Body of pancreas (tissue), 4 donors: ENCODE results near the gene OR8B4. TPM values are rescaled to one million over a fixed set of nuclear protein-coding genes. Genes with fewer than 3 reads are reported as not detected.
"Not testable (repeated sequence)": the region's sequence is repeated elsewhere in the genome, so short reads cannot be mapped to it uniquely, and the experiment has no call there.

ENCODE experiments used
- ATAC-seq: fragments of 150-250 bp; one replicate; pipeline ENCODE4 v1.9.1; 2016
- DNase-seq, 4 donors: peaks; one replicate each; pipeline ENCODE4 v3.0.0-alpha.2; 2019
- H3K27ac ChIP-seq, 4 donors: fragments of 200-600 bp; sonication (generic); 1 replicate in 3 of 4; 2 replicates in 1 of 4; pipeline versions ENCODE4 v1.5.1 to v1.6.1; 2016 to 2019; ENCODE audit warnings: mild to moderate bottlenecking in 1 of 4, mixed read lengths in 1 of 4, moderate library complexity in 1 of 4
- H3K27me3 ChIP-seq, 2 donors: fragments of 200-600 bp; sonication (generic); one replicate each; pipeline ENCODE4 v1.6.0; 2016; ENCODE audit warnings: mild to moderate bottlenecking in 1 of 2
- H3K36me3 ChIP-seq, 2 donors: fragments of 200-600 bp; sonication (generic); replicated peaks in 1 of 2; 2 replicates each; pipeline ENCODE4 v1.5.1; 2016; ENCODE audit warnings: low read depth in 2 of 2; ENCODE audit not compliant: insufficient read depth in 1 of 2
- H3K4me1 ChIP-seq: fragments of 200-600 bp; sonication (generic); one replicate; pipeline ENCODE4 v1.6.0; 2016
- H3K4me3 ChIP-seq, 2 donors: fragments of 200-600 bp; sonication (generic); 1 replicate in 1 of 2; 2 replicates in 1 of 2; pipeline ENCODE4 v1.5.1; 2016 to 2019
- H3K9me3 ChIP-seq, 3 donors: fragments of 200-600 bp; sonication (generic); 1 replicate in 2 of 3; 2 replicates in 1 of 3; pipeline ENCODE4 v1.5.1; 2016
- CTCF ChIP-seq, 7 experiments: fragments of 450-650 bp in 4 of 7; fragments of 200-600 bp in 3 of 7; sonication (generic) in 3 of 7; IDR thresholded peaks; one replicate each; pipeline ENCODE4 v1.5.1; 2016 to 2019; ENCODE audit warnings: antibody characterized with exemption in 7 of 7
- POLR2A ChIP-seq, 3 donors: fragments of 450-650 bp; IDR thresholded peaks; one replicate each; pipeline ENCODE4 v1.6.1; 2016; ENCODE audit warnings: antibody characterized with exemption in 3 of 3, mild to moderate bottlenecking in 2 of 3
- WGBS, 2 donors: methylation state at CpG; one replicate each; pipeline ENCODE4 v1.1.5; 2017; 5-methylcytosine and 5-hydroxymethylcytosine counted together
- intact Hi-C: fragments of 100-400 bp; cut with DNase I; formaldehyde crosslinking; loops from one replicate; pipeline ENCODE4 v1.15.1; 2023
- total RNA-seq, 2 donors: library from RNA; depleted of rRNA; stranded (reverse); fragments of >200 nt; gene quantifications; one replicate each; pipeline ENCODE4 v1.1.0, GENCODE V29; 2016

OR8B4 gene
- total RNA-seq, 2 donors from 2014 or later, result not detected

- peak; percentile 70 for ATAC-seq
- intact Hi-C loops, result no loop called here
- Histone ChIP-seq H3K4me1 (no peaks in the 10 kb centered on the region), H3K27ac (no peak overlapping the region), H3K27me3 (no peaks in the 10 kb centered on the region), H3K36me3 (no peaks in the 10 kb centered on the region), H3K9me3 (no peaks in the 10 kb centered on the region), H3K4me3 (no peak overlapping the region)
- peak; percentile 53 to 74 (median 65) for DNase-seq
- WGBS, 2 donors, result 30 to 33% methylated on average over 8 of the region's 8 CpGs
- TF ChIP-seq CTCF (IDR thresholded peaks at IDR 0.05) (peak; percentile 23 to 66 (median 44)), POLR2A (IDR thresholded peaks at IDR 0.05) (no peak)
Observed at GRCh38 chr11:124402326-124402922, 22.2 kb downstream of the OR8B4 start.

GRCh38 chr11:124398924-124399323, 25.7 kb downstream of the OR8B4 start, which contains the start of gene OR8B3:
OR8B3 (minus strand) TSS chr11:124399024; CDS start chr11:124397351, 1,673 bp downstream.
- H3K36me3 ChIP-seq, result no peaks in the 10 kb centered on the region

GRCh38 chr11:124396847-124397246, 27.8 kb downstream of the OR8B4 start:
- H3K9me3 ChIP-seq, H3K27ac ChIP-seq, intact Hi-C loops, ATAC-seq, H3K27me3 ChIP-seq, H3K36me3 ChIP-seq, H3K4me3 ChIP-seq, H3K4me1 ChIP-seq, DNase-seq: not testable (repeated sequence)
- WGBS, 2 donors, result 63 to 89% methylated on average over 2 to 3 of the region's 4 CpGs

More at GRCh38 chr11:124398924-124399323, 25.7 kb downstream of the OR8B4 start, which contains the start of gene OR8B3:
- Histone ChIP-seq H3K4me3 (no peak within 1 kb of the TSS), H3K4me1 (no peaks in the 10 kb centered on the region), H3K27ac (no peak within 1 kb of the TSS), H3K27me3 (no peaks in the 10 kb centered on the region), H3K9me3 (no peaks in the 10 kb centered on the region)
- DNase-seq (no peak), ATAC-seq (no peak)
- no peak for TF ChIP-seq POLR2A (IDR thresholded peaks at IDR 0.05)
- intact Hi-C loops, result no loop called here

- Histone ChIP-seq H3K27me3 (no peaks in the 10 kb centered on the region), H3K9me3 (no peaks in the 10 kb centered on the region), H3K4me1 (no peaks in the 10 kb centered on the region), H3K4me3 (no peak overlapping the region), H3K27ac (no peak overlapping the region), H3K36me3 (no peaks in the 10 kb centered on the region)
- DNase-seq (no peak), ATAC-seq (no peak)
- WGBS, 2 donors, result 77 to 82% methylated on average over 3 of the region's 3 CpGs
- intact Hi-C loops, result no loop called here
- no peak for TF ChIP-seq POLR2A (IDR thresholded peaks at IDR 0.05)
- no peak for TF ChIP-seq CTCF (IDR thresholded peaks at IDR 0.05)
Observed at GRCh38 chr11:124394408-124394807, 30.3 kb downstream of the OR8B4 start.

GRCh38 chr11:124384399-124384798, 40.3 kb downstream of the OR8B4 start, which contains the start of gene OR8B2:
OR8B2 (minus strand) TSS chr11:124384499; CDS start chr11:124383343, 1,156 bp downstream.
- intact Hi-C loops, result no loop called here
- TF ChIP-seq POLR2A (IDR thresholded peaks at IDR 0.05) (no peak), CTCF (IDR thresholded peaks at IDR 0.05) (no peak)
- Histone ChIP-seq H3K27me3 (no peaks in the 10 kb centered on the region), H3K9me3 (no peaks in the 10 kb centered on the region), H3K27ac (no peak within 1 kb of the TSS), H3K36me3 (no peaks in the 10 kb centered on the region), H3K4me1 (no peaks in the 10 kb centered on the region), H3K4me3 (no peak within 1 kb of the TSS)
- DNase-seq (no peak), ATAC-seq (no peak)
- WGBS, 2 donors, result 74 to 88% methylated on average over 2 of the region's 2 CpGs

- H3K27me3 ChIP-seq, H3K4me3 ChIP-seq, DNase-seq, H3K36me3 ChIP-seq, H3K4me1 ChIP-seq, intact Hi-C loops, H3K9me3 ChIP-seq, H3K27ac ChIP-seq, ATAC-seq: not testable (repeated sequence)
- WGBS, 2 donors, result 67 to 77% methylated on average over 4 of the region's 6 CpGs
Observed at GRCh38 chr11:124382857-124383256, 41.8 kb downstream of the OR8B4 start.
